HepG2 (cell line): ENCODE data around the gene KLF6. TPM values are rescaled to one million over a fixed set of nuclear protein-coding genes. Genes with fewer than 3 reads are reported as not detected.

Source experiments
- BCL6 ChIP-seq: IDR thresholded peaks from 2 replicates; pipeline ENCODE4 v1.6.1; 2016; ENCODE audit warnings: missing genetic modification reagents, missing compliant biosample characterization
- ETV6 ChIP-seq: sonication (generic); formaldehyde crosslinking; conservative IDR thresholded peaks from 2 replicates; pipeline ENCODE4 v1.4.0; 2020; ENCODE audit warnings: missing genetic modification reagents
- HOXD1 ChIP-seq: sonication (generic); formaldehyde crosslinking; IDR thresholded peaks from 2 replicates; pipeline ENCODE4 v1.5.0; 2020; ENCODE audit warnings: missing genetic modification reagents
- KDM5B ChIP-seq: sonication (generic); formaldehyde crosslinking; IDR thresholded peaks from 2 replicates; pipeline ENCODE4 v1.4.0; 2020; ENCODE audit warnings: missing genetic modification reagents, mild to moderate bottlenecking, borderline replicate concordance
- POLR2A ChIP-seq, 2 experiments: IDR thresholded peaks; 2 replicates each; pipeline ENCODE4 v1.6.1; 2011; ENCODE audit warnings: low read depth in 2 of 2, low read length in 2 of 2, mild to moderate bottlenecking in 1 of 2, moderate library complexity in 1 of 2; ENCODE audit not compliant: insufficient read depth in 1 of 2
- RFX3 ChIP-seq: IDR thresholded peaks from 2 replicates; pipeline ENCODE4 v1.6.1; 2016; ENCODE audit warnings: missing biosample characterization, missing genetic modification reagents
- SALL1 ChIP-seq: sonication (generic); formaldehyde crosslinking; IDR thresholded peaks from 2 replicates; pipeline ENCODE4 v1.8.0; 2022; ENCODE audit warnings: mild to moderate bottlenecking, missing genetic modification reagents
- SOX6 ChIP-seq, 2 experiments: fragments of 450-650 bp in 1 of 2; sonication (generic) in 1 of 2; formaldehyde crosslinking in 1 of 2; IDR thresholded peaks; 2 replicates each; pipeline versions ENCODE4 v1.4.0 to v1.6.1; 2017 to 2020; ENCODE audit warnings: antibody characterized with exemption in 1 of 2, mild to moderate bottlenecking in 1 of 2, missing genetic modification reagents in 1 of 2
- SP4 ChIP-seq: sonication (generic); formaldehyde crosslinking; IDR thresholded peaks from 2 replicates; pipeline ENCODE4 v1.8.1; 2023; ENCODE audit warnings: mild to moderate bottlenecking, missing genetic modification reagents
- SP5 ChIP-seq: IDR thresholded peaks from 2 replicates; pipeline ENCODE4 v1.6.1; 2016; ENCODE audit warnings: low read depth, borderline replicate concordance
- TARDBP ChIP-seq: sonication (generic); formaldehyde crosslinking; IDR thresholded peaks from 2 replicates; pipeline ENCODE4 v1.8.0; 2022; ENCODE audit warnings: mild to moderate bottlenecking, missing genetic modification reagents
- TCF12 ChIP-seq, 2 experiments: fragments of 450-650 bp in 1 of 2; sonication (generic) in 1 of 2; formaldehyde crosslinking in 1 of 2; IDR thresholded peaks; 2 replicates each; pipeline versions ENCODE4 v1.6.1 to v1.8.0; 2017 to 2022; ENCODE audit warnings: antibody characterized with exemption in 1 of 2, mild to moderate bottlenecking in 1 of 2, missing genetic modification reagents in 1 of 2, moderate library complexity in 1 of 2
- ZBTB7B ChIP-seq: sonication (generic); formaldehyde crosslinking; IDR thresholded peaks from 2 replicates; pipeline ENCODE4 v1.4.0; 2020; ENCODE audit warnings: missing genetic modification reagents
- ZFP37 ChIP-seq: sonication (generic); formaldehyde crosslinking; IDR thresholded peaks from 2 replicates; pipeline ENCODE4 v1.4.0; 2020; ENCODE audit warnings: missing genetic modification reagents, borderline replicate concordance
- ZNF569 ChIP-seq: sonication (generic); formaldehyde crosslinking; IDR thresholded peaks from 2 replicates; pipeline ENCODE4 v1.5.0; 2020; ENCODE audit warnings: mild to moderate bottlenecking, missing genetic modification reagents, moderate library complexity, borderline replicate concordance
- ZNF570 ChIP-seq: sonication (generic); formaldehyde crosslinking; IDR thresholded peaks from 2 replicates; pipeline ENCODE4 v1.4.0; 2020; ENCODE audit warnings: mild to moderate bottlenecking, missing genetic modification reagents, borderline replicate concordance
- polyA plus RNA-seq, 8 experiments: library from polyadenylated mRNA; depleted of rRNA in 3 of 8; stranded (reverse) in 7 of 8; unstranded in 1 of 8; fragments of >200 nt; fragmentation: Illumina TruSeq in 4 of 8; extraction: Trizol in 4 of 8; gene quantifications; 2 replicates each; pipeline versions ENCODE4 v1.2.1 to v1.2.3, GENCODE V29; 2011 to 2016; ENCODE audit warnings: low read depth in 4 of 8, missing spikeins in 1 of 8, mixed read lengths in 1 of 8; ENCODE audit not compliant: insufficient read depth in 1 of 8
- total RNA-seq, 5 experiments: library from RNA; depleted of rRNA; stranded (reverse); fragments of >200 nt; fragmentation: Illumina TruSeq; extraction: Trizol; gene quantifications; 2 replicates each; pipeline ENCODE4 v1.2.3, GENCODE V29; 2016; ENCODE audit warnings: low read depth in 1 of 5
- TF ChIP-seq, protein P1 (sequence below): sonication (generic); formaldehyde crosslinking; IDR thresholded peaks from 2 replicates; pipeline ENCODE4 v1.4.0; 2020; ENCODE audit warnings: low read depth, mild to moderate bottlenecking, missing genetic modification reagents
- TF ChIP-seq, protein P2 (sequence below): sonication (generic); formaldehyde crosslinking; IDR thresholded peaks from 2 replicates; pipeline ENCODE4 v1.8.0; 2022; ENCODE audit warnings: missing genetic modification reagents, mild to moderate bottlenecking, borderline replicate concordance
- TF ChIP-seq, protein P3 (sequence below), 2 experiments: sonication (generic) in 1 of 2; formaldehyde crosslinking in 1 of 2; IDR thresholded peaks; 2 replicates each; pipeline versions ENCODE4 v1.5.1 to v1.6.1; 2011 to 2020; ENCODE audit warnings: borderline replicate concordance in 1 of 2, low read depth in 1 of 2, low read length in 1 of 2, mild to moderate bottlenecking in 1 of 2, missing genetic modification reagents in 1 of 2, moderate library complexity in 1 of 2
- TF ChIP-seq, protein P4 (sequence below): sonication (generic); formaldehyde crosslinking; IDR thresholded peaks from 2 replicates; pipeline ENCODE4 v1.4.0; 2020; ENCODE audit warnings: missing genetic modification reagents
- TF ChIP-seq, protein P5 (sequence below): sonication (generic); formaldehyde crosslinking; IDR thresholded peaks from 2 replicates; pipeline ENCODE4 v1.4.0; 2020; ENCODE audit warnings: missing genetic modification reagents

The KLF6 gene
- total and polyA plus RNA-seq, 2 of the 13 experiments (the other 11 are each of a cell fraction or from before 2014, with no cell fraction given), result 27.0 to 71.9 TPM

DNA sequence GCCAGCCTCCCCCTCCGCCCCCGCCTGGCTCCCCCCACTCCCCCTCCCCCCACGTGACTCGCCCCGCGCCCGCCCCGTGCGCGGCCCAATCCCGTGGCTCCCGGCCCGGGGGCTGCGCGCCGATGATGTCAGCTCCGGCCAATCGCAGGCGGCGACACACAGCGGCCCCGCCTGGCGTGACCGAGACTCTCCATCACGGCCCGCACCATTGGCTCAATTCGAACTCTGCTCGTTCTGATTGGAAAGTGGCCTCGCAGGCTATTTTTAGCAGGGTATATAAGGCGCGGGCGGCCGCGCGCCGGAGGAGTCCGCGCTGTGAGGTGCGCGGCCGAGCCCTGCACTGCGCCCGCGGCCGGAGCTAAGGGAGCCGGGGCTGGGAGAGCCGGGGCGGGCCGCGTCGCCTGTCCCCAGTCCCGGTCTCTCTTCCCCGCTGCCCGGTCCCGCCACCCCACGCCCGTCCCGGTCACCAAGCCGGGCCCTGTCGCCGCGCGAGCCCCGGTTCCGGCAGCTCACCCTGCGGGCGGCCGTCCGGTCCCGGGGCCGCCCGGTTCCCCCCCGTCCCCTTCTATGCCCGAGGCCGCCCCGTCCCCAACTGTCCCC is 342 bp upstream of the KLF6 start (continued):
- TF ChIP-seq, protein P1, sequence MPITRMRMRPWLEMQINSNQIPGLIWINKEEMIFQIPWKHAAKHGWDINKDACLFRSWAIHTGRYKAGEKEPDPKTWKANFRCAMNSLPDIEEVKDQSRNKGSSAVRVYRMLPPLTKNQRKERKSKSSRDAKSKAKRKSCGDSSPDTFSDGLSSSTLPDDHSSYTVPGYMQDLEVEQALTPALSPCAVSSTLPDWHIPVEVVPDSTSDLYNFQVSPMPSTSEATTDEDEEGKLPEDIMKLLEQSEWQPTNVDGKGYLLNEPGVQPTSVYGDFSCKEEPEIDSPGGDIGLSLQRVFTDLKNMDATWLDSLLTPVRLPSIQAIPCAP (CRISPR knock-in tag), result no peak
- TF ChIP-seq HOXD1 (CRISPR knock-in tag) (peak; percentile 58; the same call in 1 of the 2 replicates), SOX6 (IDR thresholded peaks at IDR 0.05) (no peak), SOX6 (CRISPR knock-in tag; IDR thresholded peaks at IDR 0.05) (0 out of 2 replicates have a peak, but pooled peaks have one; percentile 21), TCF12 (IDR thresholded peaks at IDR 0.05) (no peak), TCF12 (CRISPR knock-in tag; IDR thresholded peaks at IDR 0.05) (0 out of 2 replicates have a peak, but pooled peaks have one; percentile 45), POLR2A (IDR thresholded peaks at IDR 0.05; ENCODE audit: insufficient read depth in 1 of 2, low read depth in 2 of 2, low read length in 2 of 2) (peak; percentile 88 to 94), ZNF569 (CRISPR knock-in tag) (no peak), SALL1 (CRISPR knock-in tag) (peak; percentile 29; the same call in 1 of the 2 replicates), ZBTB7B (CRISPR knock-in tag) (0 out of 2 replicates have a peak, but pooled peaks have one; percentile 22), ZFP37 (CRISPR knock-in tag) (no peak), KDM5B (CRISPR knock-in tag) (peak; percentile 53; the same call in 1 of the 2 replicates), SP4 (CRISPR knock-in tag) (peak; percentile 9; the same call in 1 of the 2 replicates), ETV6 (no peak), ZNF570 (peak; percentile 9; the same call in 1 of the 2 replicates), TARDBP (CRISPR knock-in tag) (0 out of 2 replicates have a peak, but pooled peaks have one; percentile 12), BCL6 (CRISPR knock-in tag) (peak; percentile 7; the same call in 1 of the 2 replicates), SP5 (CRISPR knock-in tag) (0 out of 2 replicates have a peak, but pooled peaks have one; percentile 12), RFX3 (CRISPR knock-in tag) (no peak)
- TF ChIP-seq, protein P2, sequence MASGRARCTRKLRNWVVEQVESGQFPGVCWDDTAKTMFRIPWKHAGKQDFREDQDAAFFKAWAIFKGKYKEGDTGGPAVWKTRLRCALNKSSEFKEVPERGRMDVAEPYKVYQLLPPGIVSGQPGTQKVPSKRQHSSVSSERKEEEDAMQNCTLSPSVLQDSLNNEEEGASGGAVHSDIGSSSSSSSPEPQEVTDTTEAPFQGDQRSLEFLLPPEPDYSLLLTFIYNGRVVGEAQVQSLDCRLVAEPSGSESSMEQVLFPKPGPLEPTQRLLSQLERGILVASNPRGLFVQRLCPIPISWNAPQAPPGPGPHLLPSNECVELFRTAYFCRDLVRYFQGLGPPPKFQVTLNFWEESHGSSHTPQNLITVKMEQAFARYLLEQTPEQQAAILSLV (CRISPR knock-in tag), result 0 out of 2 replicates have a peak, but pooled peaks have one; percentile 46
- TF ChIP-seq, protein P3, sequence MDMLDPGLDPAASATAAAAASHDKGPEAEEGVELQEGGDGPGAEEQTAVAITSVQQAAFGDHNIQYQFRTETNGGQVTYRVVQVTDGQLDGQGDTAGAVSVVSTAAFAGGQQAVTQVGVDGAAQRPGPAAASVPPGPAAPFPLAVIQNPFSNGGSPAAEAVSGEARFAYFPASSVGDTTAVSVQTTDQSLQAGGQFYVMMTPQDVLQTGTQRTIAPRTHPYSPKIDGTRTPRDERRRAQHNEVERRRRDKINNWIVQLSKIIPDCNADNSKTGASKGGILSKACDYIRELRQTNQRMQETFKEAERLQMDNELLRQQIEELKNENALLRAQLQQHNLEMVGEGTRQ (IDR thresholded peaks at IDR 0.05; ENCODE audit: low read depth, low read length), result 0 out of 2 replicates have a peak, but pooled peaks have one; percentile 2
- TF ChIP-seq, protein P3 (CRISPR knock-in tag; IDR thresholded peaks at IDR 0.05; ENCODE audit: borderline replicate concordance), result no peak; the same call in 1 of the 2 replicates
- TF ChIP-seq, protein P4, sequence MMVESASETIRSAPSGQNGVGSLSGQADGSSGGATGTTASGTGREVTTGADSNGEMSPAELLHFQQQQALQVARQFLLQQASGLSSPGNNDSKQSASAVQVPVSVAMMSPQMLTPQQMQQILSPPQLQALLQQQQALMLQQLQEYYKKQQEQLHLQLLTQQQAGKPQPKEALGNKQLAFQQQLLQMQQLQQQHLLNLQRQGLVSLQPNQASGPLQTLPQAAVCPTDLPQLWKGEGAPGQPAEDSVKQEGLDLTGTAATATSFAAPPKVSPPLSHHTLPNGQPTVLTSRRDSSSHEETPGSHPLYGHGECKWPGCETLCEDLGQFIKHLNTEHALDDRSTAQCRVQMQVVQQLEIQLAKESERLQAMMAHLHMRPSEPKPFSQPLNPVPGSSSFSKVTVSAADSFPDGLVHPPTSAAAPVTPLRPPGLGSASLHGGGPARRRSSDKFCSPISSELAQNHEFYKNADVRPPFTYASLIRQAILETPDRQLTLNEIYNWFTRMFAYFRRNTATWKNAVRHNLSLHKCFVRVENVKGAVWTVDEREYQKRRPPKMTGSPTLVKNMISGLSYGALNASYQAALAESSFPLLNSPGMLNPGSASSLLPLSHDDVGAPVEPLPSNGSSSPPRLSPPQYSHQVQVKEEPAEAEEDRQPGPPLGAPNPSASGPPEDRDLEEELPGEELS, result 0 out of 2 replicates have a peak, but pooled peaks have one; percentile 2
- TF ChIP-seq, protein P5, sequence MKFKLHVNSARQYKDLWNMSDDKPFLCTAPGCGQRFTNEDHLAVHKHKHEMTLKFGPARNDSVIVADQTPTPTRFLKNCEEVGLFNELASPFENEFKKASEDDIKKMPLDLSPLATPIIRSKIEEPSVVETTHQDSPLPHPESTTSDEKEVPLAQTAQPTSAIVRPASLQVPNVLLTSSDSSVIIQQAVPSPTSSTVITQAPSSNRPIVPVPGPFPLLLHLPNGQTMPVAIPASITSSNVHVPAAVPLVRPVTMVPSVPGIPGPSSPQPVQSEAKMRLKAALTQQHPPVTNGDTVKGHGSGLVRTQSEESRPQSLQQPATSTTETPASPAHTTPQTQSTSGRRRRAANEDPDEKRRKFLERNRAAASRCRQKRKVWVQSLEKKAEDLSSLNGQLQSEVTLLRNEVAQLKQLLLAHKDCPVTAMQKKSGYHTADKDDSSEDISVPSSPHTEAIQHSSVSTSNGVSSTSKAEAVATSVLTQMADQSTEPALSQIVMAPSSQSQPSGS (CRISPR knock-in tag), result peak; percentile 100
